ENCODE data around the gene CPNE2. TPM values are rescaled to one million over a fixed set of nuclear protein-coding genes. Genes with fewer than 3 reads are reported as not detected.
"Not testable (repeated sequence)": the region's sequence is repeated elsewhere in the genome, so short reads cannot be mapped to it uniquely, and the experiment has no call there.

Gene CPNE2
- total RNA-seq, 5 donors from 2014 or later (not counting 1 experiment from before 2014, with no cell fraction given), result 5.5 to 9.3 (median 6.1) TPM

- H3K4me3 Mint-ChIP-seq, result no peak overlapping the region
- DNase-seq (no peak), ATAC-seq (replicated peaks in 1 of 4) (no peak)
- no peaks in the 10 kb centered on the region for H3K27me3 ChIP-seq (replicated peaks in 1 of 2; ENCODE audit: control insufficient read depth in 2 of 2, extremely low read depth in 1 of 2, insufficient read depth in 2 of 2, low read length in 1 of 2)
- no peaks in the 10 kb centered on the region for H3K36me3 ChIP-seq (ENCODE audit: control insufficient read depth in 2 of 2, extremely low read depth in 1 of 2, insufficient read depth in 1 of 2, low read length in 1 of 2)
- H3K27me3 Mint-ChIP-seq, result no peaks in the 10 kb centered on the region
- H3K9me3 Mint-ChIP-seq, result no peaks in the 10 kb centered on the region
- H3K27ac ChIP-seq (ENCODE audit: low read length), result no peak overlapping the region
- ChIA-PET POLR2A (no interaction called here), CTCF (no interaction called here)
- WGBS (ENCODE audit: insufficient coverage), result 84% methylated on average over 3 of the region's 7 CpGs
- peaks cover 12 to 23% (median 17%) of the 10 kb centered on the region in 3 donors for H3K4me1 Mint-ChIP-seq
- no peak overlapping the region for H3K27ac Mint-ChIP-seq
- peaks cover 0 to 20% of the 10 kb centered on the region in 2 experiments for H3K4me1 ChIP-seq (ENCODE audit: control insufficient read depth in 1 of 2, extremely low read depth in 1 of 2, insufficient read depth in 2 of 2, low read length in 2 of 2)
- H3K4me3 ChIP-seq (ENCODE audit: control insufficient read depth in 1 of 2, extremely low read depth in 1 of 2, low read length in 1 of 2), result no peak overlapping the region
- H3K9me3 ChIP-seq, result no peaks in the 10 kb centered on the region
- H3K36me3 Mint-ChIP-seq, result no peaks in the 10 kb centered on the region
Observed at GRCh38 chr16:57105184-57105583, 12.8 kb downstream of the CPNE2 start.

DNA sequence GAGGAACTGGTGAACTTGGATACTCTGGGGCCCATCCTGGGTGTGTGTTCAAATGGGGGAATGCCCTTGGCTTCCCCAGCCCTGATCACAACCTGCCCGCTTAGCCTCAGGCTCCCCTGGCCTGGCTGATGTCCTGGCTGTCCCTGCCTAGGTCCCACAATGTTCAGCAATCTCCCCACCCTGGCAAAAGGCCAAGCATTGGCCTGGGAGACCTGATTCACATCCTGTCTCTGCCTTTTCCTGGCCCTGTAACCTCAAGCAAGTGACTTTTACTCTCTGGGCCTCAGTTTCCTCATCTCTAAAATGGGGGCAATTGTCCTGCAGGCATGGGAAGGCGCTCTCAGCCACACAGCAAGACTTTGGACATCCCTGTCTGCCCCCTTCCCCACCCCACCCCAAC, 14.4 kb downstream of the CPNE2 start:
- Mint-ChIP-seq H3K27me3 (no peaks in the 10 kb centered on the region), H3K4me1 (peaks cover 12 to 17% (median 17%) of the 10 kb centered on the region in 3 donors), H3K4me3 (no peak overlapping the region), H3K36me3 (no peaks in the 10 kb centered on the region), H3K9me3 (no peaks in the 10 kb centered on the region), H3K27ac (no peak overlapping the region)
- H3K4me3 ChIP-seq (ENCODE audit: control insufficient read depth in 1 of 2, extremely low read depth in 1 of 2, low read length in 1 of 2), result no peak overlapping the region
- WGBS (ENCODE audit: insufficient coverage), result 100% methylated on average over 1 of the region's 2 CpGs
- H3K4me1 ChIP-seq (ENCODE audit: control insufficient read depth in 1 of 2, extremely low read depth in 1 of 2, insufficient read depth in 2 of 2, low read length in 2 of 2), result peaks cover 0 to 20% of the 10 kb centered on the region in 2 experiments
- ATAC-seq (replicated peaks in 1 of 4), result no peak
- no peak overlapping the region for H3K27ac ChIP-seq (ENCODE audit: low read length)
- no peaks in the 10 kb centered on the region for H3K36me3 ChIP-seq (ENCODE audit: control insufficient read depth in 2 of 2, extremely low read depth in 1 of 2, insufficient read depth in 1 of 2, low read length in 1 of 2)
- H3K27me3 ChIP-seq (replicated peaks in 1 of 2; ENCODE audit: control insufficient read depth in 2 of 2, extremely low read depth in 1 of 2, insufficient read depth in 2 of 2, low read length in 1 of 2), result no peaks in the 10 kb centered on the region
- CTCF ChIA-PET, result interaction anchor here (0.5 to 0.6 kb wide), 2 partner anchors 18 to 1634 kb away, joined by 3 read pairs; no protein-coding TSS in a partner anchor
- no peaks in the 10 kb centered on the region for H3K9me3 ChIP-seq
- POLR2A ChIA-PET, result no interaction called here
- no peak for DNase-seq

- ATAC-seq (replicated peaks in 1 of 4) (no peak), DNase-seq (no peak)
- Histone ChIP-seq H3K27ac (ENCODE audit: low read length) (no peak overlapping the region), H3K36me3 (ENCODE audit: control insufficient read depth in 2 of 2, extremely low read depth in 1 of 2, insufficient read depth in 1 of 2, low read length in 1 of 2) (no peaks in the 10 kb centered on the region), H3K4me1 (ENCODE audit: control insufficient read depth in 1 of 2, extremely low read depth in 1 of 2, insufficient read depth in 2 of 2, low read length in 2 of 2) (peaks cover 0 to 20% of the 10 kb centered on the region in 2 experiments), H3K4me3 (ENCODE audit: control insufficient read depth in 1 of 2, extremely low read depth in 1 of 2, low read length in 1 of 2) (no peak overlapping the region), H3K27me3 (replicated peaks in 1 of 2; ENCODE audit: control insufficient read depth in 2 of 2, extremely low read depth in 1 of 2, insufficient read depth in 2 of 2, low read length in 1 of 2) (no peaks in the 10 kb centered on the region), H3K9me3 (no peaks in the 10 kb centered on the region)
- CTCF ChIA-PET, result interaction anchor here in 1 of 2 donors (0.6 kb wide), 1 partner anchor 18 kb away, joined by 3 read pairs; no protein-coding TSS in a partner anchor
- Mint-ChIP-seq H3K4me1 (peaks cover 12 to 17% (median 17%) of the 10 kb centered on the region in 3 donors), H3K27me3 (no peaks in the 10 kb centered on the region), H3K4me3 (no peak overlapping the region), H3K36me3 (no peaks in the 10 kb centered on the region), H3K9me3 (no peaks in the 10 kb centered on the region), H3K27ac (no peak overlapping the region)
- POLR2A ChIA-PET, result no interaction called here
- 88% methylated on average over 8 of the region's 9 CpGs for WGBS (ENCODE audit: insufficient coverage)
Observed at GRCh38 chr16:57107321-57107922, 15.0 kb downstream of the CPNE2 start.

GRCh38 chr16:57108432-57108831, 16.0 kb downstream of the CPNE2 start:
- no peaks in the 10 kb centered on the region for H3K27me3 Mint-ChIP-seq
- Histone ChIP-seq H3K27me3 (replicated peaks in 1 of 2; ENCODE audit: control insufficient read depth in 2 of 2, extremely low read depth in 1 of 2, insufficient read depth in 2 of 2, low read length in 1 of 2) (no peaks in the 10 kb centered on the region), H3K36me3 (ENCODE audit: control insufficient read depth in 2 of 2, extremely low read depth in 1 of 2, insufficient read depth in 1 of 2, low read length in 1 of 2) (no peaks in the 10 kb centered on the region), H3K9me3 (no peaks in the 10 kb centered on the region), H3K27ac (ENCODE audit: low read length) (no peak overlapping the region), H3K4me1 (ENCODE audit: control insufficient read depth in 1 of 2, extremely low read depth in 1 of 2, insufficient read depth in 2 of 2, low read length in 2 of 2) (peaks cover 0 to 20% of the 10 kb centered on the region in 2 experiments), H3K4me3 (ENCODE audit: control insufficient read depth in 1 of 2, extremely low read depth in 1 of 2, low read length in 1 of 2) (no peak overlapping the region)
- ChIA-PET CTCF (no interaction called here), POLR2A (no interaction called here)
- ATAC-seq (replicated peaks in 1 of 4) (no peak), DNase-seq (no peak)
- no peak overlapping the region for H3K27ac Mint-ChIP-seq
- no peak overlapping the region for H3K4me3 Mint-ChIP-seq
- peaks cover 11 to 17% (median 17%) of the 10 kb centered on the region in 3 donors for H3K4me1 Mint-ChIP-seq
- H3K9me3 Mint-ChIP-seq, result no peaks in the 10 kb centered on the region
- H3K36me3 Mint-ChIP-seq, result no peaks in the 10 kb centered on the region
- WGBS (ENCODE audit: insufficient coverage), result no CpG with 5 or more reads among the region's 1 CpG

DNA sequence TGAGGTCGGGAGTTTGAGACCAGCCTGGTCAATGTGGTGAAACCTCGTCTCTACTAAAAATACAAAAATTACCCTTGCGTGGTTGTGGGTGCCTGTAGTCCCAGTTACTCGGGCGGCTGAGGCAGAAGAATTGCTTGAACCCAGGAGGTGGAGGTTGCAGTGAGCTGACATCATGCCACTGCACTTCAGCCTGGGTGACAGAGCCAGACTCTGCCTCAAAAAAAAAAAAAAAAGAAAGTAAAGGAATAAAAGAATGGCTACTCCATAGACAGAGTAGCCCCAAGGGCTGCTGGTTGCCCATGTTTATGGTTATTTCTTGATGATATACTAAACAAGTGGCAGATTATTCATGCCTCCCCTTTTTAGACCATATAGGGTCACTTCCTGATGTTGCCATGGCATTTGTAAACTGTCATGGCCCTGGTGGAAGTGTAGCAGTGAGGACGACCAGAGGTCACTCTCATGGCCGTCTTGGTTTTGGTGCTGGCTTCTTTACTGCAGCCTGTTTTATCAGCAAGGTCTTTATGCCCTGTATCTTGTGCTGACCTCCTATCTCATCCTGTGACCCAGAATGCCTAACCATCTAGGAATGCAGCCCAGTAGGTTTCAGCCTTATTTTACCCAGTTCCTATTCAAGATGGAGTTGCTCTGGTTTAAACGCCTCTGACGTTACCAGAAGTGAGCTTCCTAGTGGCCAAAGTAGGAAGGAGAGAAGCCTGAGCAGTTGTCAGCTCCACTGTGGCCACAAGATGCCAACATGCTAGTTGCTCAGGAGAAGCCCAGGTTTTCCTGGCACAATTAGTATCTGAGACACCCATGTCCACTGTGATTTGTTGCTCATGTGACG, 17.1 kb downstream of the CPNE2 start:
- H3K4me3 ChIP-seq (ENCODE audit: control insufficient read depth in 1 of 2, extremely low read depth in 1 of 2, low read length in 1 of 2); H3K36me3 Mint-ChIP-seq; ATAC-seq (replicated peaks in 1 of 4); H3K27me3 ChIP-seq (replicated peaks in 1 of 2; ENCODE audit: control insufficient read depth in 2 of 2, extremely low read depth in 1 of 2, insufficient read depth in 2 of 2, low read length in 1 of 2); H3K9me3 ChIP-seq; POLR2A ChIA-PET; H3K27me3 Mint-ChIP-seq; DNase-seq; H3K27ac ChIP-seq (ENCODE audit: low read length); H3K36me3 ChIP-seq (ENCODE audit: control insufficient read depth in 2 of 2, extremely low read depth in 1 of 2, insufficient read depth in 1 of 2, low read length in 1 of 2); H3K9me3 Mint-ChIP-seq; CTCF ChIA-PET; H3K27ac Mint-ChIP-seq; H3K4me3 Mint-ChIP-seq: not testable (repeated sequence)
- peaks cover 9 to 15% (median 14%) of the 10 kb centered on the region in 3 donors for H3K4me1 Mint-ChIP-seq
- H3K4me1 ChIP-seq (ENCODE audit: control insufficient read depth in 1 of 2, extremely low read depth in 1 of 2, insufficient read depth in 2 of 2, low read length in 2 of 2), result peaks cover 0 to 18% of the 10 kb centered on the region in 2 experiments
- 87% methylated on average over 5 of the region's 10 CpGs for WGBS (ENCODE audit: insufficient coverage)

GRCh38 chr16:57110937-57111336, 18.6 kb downstream of the CPNE2 start:
- Mint-ChIP-seq H3K9me3 (no peaks in the 10 kb centered on the region), H3K36me3 (no peaks in the 10 kb centered on the region), H3K27ac (no peak overlapping the region), H3K4me3 (no peak overlapping the region), H3K27me3 (no peaks in the 10 kb centered on the region), H3K4me1 (peaks cover 2 to 8% (median 7%) of the 10 kb centered on the region in 3 donors)
- Histone ChIP-seq H3K4me1 (ENCODE audit: control insufficient read depth in 1 of 2, extremely low read depth in 1 of 2, insufficient read depth in 2 of 2, low read length in 2 of 2) (peaks cover 0 to 6% of the 10 kb centered on the region in 2 experiments), H3K4me3 (ENCODE audit: control insufficient read depth in 1 of 2, extremely low read depth in 1 of 2, low read length in 1 of 2) (no peak overlapping the region), H3K27me3 (replicated peaks in 1 of 2; ENCODE audit: control insufficient read depth in 2 of 2, extremely low read depth in 1 of 2, insufficient read depth in 2 of 2, low read length in 1 of 2) (no peaks in the 10 kb centered on the region), H3K9me3 (no peaks in the 10 kb centered on the region), H3K27ac (ENCODE audit: low read length) (no peak overlapping the region), H3K36me3 (ENCODE audit: control insufficient read depth in 2 of 2, extremely low read depth in 1 of 2, insufficient read depth in 1 of 2, low read length in 1 of 2) (peaks cover 0 to under 1% of the 10 kb centered on the region in 2 donors)
- CTCF ChIA-PET, result interaction anchor here in 1 of 2 donors (0.7 kb wide), 1 partner anchor 915 kb away, joined by 3 read pairs; no protein-coding TSS in a partner anchor
- whole genome bisulfite sequencing (ENCODE audit: insufficient coverage), result 100% methylated on average over 1 of the region's 4 CpGs
- ATAC-seq (replicated peaks in 1 of 4) (no peak), DNase-seq (no peak)
- POLR2A ChIA-PET, result no interaction called here

Data from T-cell (primary cell).